HS-27A (cell line): ENCODE results near the gene AEN.

Experiments
- DNase-seq: peaks from one replicate; pipeline ENCODE4 v3.0.0-alpha.2; 2012; ENCODE audit warnings: low read depth, missing footprints

AEN gene

GRCh38 chr15:88649753-88650551 lies 28.8 kb downstream of the AEN start:
- no peak for DNase-seq

- no peak for DNase-seq
Measured at GRCh38 chr15:88650556-88650955, 29.4 kb downstream of the AEN start.

- DNase-seq, result no peak
Measured at GRCh38 chr15:88651136-88651732, 30.1 kb downstream of the AEN start.

DNA sequence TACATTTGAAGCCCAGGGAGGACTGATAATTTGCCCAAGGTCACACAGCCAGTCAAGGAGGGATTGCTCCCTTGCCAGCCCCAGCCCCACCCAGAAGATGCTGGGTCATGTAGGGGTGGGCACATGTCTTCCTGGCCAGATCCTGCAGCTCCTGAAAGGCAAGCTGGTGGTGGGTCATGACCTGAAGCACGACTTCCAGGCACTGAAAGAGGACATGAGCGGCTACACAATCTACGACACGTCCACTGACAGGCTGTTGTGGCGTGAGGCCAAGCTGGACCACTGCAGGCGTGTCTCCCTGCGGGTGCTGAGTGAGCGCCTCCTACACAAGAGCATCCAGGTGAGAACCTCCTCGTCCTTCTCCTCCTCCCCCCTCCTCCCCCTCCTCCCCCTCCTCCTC lies 30.8 kb downstream of the AEN start:
- no peak for DNase-seq

GRCh38 chr15:88652456-88653199 lies 31.5 kb downstream of the AEN start:
- DNase-seq, result no peak

DNA sequence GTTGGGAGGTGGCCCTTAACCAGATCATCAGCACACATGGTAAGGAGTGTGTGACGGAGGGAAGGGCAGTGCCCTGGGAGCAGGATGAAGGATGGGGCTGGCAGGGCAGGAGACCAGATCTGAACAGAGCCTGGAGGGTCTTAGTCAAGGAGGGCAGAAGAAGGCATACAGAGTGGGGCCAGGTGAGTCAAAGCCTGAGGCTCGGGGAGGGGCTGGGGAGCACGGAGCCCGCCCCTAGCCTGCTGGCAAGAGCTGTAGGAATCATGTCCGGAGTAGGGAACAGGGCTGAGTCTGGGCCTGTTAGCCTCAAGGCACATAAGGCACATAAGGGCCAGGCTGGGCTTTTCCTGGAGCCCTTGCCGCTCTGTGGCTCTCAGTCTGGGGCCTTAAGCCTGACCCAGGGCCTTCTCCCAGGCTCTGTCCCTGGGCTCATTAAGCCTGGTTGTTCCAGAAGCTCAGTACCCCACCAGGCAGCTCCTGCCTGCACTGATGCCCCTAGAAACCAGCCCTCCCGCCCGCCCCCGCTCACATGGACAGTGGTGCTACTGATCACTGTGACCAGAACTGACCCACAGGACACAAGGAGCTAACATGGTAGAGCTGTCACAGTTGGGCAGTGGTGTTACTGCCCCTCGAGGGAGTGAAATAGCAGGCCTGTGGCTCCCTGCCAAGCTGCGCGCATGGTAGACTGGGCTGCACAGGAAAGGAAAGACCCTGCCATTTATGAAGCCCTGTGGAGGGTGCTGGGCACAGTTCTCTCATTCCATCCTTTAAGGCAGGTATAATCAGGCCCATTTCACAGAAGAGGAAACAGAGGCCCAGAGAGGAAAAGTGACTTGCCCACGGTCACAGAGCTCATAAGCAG lies 32.3 kb downstream of the AEN start:
- no peak for DNase-seq

DNA sequence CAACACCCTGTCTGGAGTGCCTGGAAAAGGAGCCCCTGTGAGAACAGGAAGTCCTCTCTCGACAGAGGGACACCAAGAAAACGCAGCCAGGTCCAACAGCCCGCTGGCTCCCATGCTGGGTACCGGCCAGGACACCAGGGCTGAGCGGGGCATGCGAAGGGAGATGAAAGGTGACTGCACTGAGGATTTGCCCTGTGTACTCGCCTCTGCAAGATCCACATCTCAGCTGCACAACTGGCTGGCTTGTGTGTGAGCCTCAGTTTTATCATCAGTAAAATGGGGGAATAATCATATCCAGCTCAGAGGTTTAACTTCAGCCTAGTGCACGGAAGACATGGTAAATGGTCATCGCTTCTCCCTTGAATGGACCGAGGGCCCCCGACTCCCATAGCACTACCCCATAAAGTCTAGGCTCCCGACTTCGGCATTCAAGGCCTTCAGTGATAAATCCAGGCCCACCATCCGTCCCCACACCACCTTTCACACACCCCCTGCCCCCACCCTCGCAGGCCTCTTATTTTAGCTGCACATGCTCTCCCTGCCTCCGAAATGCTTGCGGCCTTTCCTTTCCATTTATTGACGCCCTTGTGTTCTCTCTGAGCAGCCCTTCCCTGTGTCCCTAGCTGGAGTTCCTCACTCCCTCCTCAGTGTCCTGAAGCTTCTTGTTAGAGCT lies 33.4 kb downstream of the AEN start:
- no peak for DNase-seq

DNA sequence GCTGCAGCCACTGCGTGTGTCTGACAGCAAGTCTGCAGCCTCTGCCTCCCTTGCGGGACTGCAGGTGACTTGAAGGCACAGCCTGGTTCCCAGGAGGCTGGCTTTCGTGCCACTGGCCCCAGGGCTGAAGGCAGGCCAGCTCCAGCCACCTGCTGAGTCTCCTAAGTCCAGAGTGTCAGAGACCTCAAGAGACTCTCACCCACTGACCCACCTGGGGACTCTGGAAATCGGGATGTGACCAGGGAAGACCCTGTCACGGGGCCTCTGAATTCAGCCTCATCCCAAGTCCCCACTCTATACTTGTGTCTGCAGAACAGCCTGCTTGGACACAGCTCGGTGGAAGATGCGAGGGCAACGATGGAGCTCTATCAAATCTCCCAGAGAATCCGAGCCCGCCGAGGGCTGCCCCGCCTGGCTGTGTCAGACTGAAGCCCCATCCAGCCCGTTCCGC lies 34.0 kb downstream of the AEN start:
- no peak for DNase-seq

- no peak for DNase-seq
Measured at GRCh38 chr15:88655800-88656488, 34.8 kb downstream of the AEN start.

- no peak for DNase-seq
Measured at GRCh38 chr15:88656760-88657221, 35.7 kb downstream of the AEN start.

DNA sequence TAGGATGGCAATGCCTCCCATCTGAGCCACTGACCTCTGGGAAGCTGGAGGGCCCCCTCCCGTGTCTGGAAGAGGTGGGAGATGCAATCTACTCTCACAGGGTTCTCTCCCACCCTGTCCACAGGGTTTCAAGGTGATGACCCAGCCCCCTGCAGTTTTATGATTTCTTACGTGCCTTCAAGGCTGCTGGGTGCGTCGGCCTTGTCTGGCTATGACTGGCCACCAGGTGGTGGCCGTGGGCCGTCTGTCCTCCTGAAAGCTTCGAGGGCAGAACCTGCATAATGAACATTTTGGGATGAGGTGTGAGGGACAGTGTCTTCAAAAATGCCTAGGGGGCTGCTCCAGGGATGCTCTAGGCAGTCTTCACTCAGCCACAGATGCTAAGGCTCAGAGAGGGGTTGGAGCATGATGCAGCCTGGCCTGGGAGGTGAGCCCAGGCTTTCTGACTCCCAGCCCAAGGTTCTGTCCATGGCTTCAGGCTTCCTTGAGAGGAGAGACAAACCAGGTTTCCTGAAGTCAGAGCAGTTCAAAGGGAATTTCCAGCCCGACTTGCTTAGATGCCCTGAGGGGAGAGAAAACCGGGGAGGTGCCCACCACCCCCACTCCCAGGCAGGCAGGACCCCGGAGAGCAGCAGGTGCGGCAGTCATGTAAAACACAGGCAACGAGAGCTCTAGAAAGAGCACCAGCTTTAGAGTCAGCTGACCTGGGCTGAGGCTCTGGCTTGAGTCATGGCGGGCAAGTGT lies 36.4 kb downstream of the AEN start:
- DNase-seq, result no peak

GRCh38 chr15:88658070-88658965 lies 37.2 kb downstream of the AEN start:
- DNase-seq, result no peak

DNA sequence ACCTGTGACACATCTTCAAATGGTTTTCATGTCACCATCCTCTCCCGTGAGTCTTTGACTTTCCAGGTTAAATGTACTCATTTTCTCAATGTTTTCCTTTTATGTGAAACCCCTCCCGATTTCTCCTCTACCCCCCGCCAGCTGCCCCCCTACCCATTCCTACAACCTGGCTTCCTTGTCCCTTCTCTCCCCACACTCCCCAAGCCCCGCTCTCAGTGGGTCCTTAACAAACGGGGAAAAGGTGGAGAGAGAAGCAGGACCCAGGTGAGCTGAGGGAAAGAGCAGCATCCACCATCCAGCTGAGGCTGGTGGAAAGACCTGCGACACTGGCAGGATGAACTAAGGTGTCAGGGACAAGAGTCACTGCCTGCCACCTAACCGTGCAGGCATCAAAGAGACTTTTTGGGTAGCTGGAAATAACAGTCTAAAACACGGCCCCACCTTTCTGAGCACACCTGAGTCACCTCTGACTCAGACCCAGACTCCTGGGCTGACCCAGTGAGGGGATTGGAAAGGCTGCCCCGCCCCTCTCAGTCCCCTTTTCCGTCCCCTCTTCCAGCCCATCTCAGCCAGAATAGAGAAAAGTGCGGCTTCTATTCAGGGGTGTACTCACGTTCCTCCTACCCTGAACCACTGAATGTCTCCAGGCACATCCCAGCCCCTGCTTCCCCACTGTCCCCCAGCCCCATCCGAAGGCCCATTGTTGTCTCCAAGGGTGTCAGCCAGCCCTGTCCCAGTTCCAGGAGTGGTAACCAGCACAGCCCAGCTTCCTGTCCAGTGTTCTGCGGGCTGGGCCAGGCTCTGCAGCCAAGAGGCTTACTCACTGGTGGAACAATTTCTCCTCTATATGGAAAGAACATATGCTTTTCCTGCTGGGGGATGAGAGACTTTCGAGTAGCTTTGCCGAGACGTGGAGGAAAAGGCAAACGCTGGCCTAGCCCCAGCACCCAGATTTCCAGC lies 38.1 kb downstream of the AEN start:
- DNase-seq, result no peak

DNA sequence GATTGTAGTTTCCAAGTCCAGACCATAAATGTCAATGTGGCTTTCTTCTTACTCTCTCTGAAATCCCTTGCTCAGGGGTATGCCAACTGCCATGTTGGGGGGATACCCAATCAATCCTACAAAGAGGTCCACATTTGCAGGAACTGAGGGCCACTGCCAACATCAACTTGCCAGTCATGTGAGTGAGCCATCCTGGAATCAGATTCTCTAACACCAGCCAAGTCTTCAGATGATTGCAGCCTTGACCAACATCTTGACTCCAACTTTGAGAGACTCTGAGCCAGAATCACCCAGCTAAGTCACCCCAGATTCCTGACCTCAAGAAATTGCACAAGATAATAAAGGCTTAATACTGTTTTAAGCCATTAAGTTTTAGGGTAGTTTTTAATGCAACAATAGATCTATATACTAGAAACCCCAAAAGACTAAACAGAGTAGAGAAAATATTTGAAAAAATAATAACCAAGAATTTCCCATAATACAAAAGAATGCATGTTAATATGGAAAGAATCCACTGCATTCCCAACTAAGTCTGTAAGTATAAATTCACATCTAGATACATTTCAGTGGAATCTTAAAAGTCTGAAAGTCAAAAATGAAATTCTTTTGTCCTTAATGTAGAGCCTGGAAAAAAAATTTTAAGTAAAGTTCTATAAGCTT lies 40.0 kb downstream of the AEN start:
- no peak for DNase-seq

GRCh38 chr15:88661761-88662556 lies 40.8 kb downstream of the AEN start:
- DNase-seq, result no peak

DNA sequence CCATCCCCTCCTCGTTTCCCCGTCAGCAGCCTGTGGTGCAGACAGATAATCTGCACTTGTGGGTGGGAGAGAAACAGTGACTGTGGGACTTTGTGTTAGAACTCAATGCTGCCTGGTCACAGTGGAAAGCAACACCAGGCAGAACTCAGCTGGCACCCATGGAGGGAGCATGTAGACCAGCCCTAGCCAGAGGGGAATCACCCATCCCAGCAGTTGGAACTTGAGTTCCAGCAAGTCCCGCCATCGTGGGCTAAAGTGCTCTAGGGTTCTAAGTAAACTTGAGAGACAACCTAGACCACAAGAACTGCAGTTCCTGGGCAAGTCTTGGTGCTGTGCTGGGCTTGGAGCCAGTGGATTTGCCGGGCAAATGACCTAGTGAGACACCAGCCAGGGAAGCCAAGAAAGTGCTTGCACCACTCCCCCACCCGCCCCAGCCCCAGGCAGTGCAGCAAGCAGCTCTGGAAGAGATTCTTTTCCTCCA lies 42.0 kb downstream of the AEN start:
- DNase-seq, result no peak
